ENCODE results near the gene RANBP9. TPM values are rescaled to one million over a fixed set of nuclear protein-coding genes. Genes with fewer than 3 reads are reported as not detected.

Gene RANBP9
- total and polyA plus RNA-seq, 4 donors, result 5.8 to 25.2 (median 14.1) TPM

DNA sequence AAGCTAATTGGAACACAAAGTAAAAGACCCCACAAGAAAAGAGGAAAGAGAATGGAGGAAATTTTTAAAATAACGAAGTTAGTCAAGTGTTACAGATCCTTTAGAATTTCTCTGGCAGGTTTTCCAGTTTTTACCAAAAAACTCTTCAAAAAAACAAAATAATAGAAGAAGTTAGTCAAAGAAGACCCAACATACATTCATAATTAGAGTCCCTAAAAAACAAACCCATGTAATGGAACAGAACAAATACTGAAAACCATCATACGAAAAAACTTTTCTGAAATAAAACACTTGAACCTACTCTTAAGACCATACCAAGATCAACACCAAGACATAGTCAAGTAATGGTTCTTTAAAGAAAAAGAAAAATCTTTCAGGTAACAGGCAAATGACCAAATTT lies 31.6 kb downstream of the RANBP9 start:
- H3K27me3 ChIP-seq (ENCODE audit: control insufficient read depth in 4 of 4, insufficient read depth in 4 of 4, low read length in 3 of 4), result no peaks in the 10 kb centered on the region
- H3K9ac ChIP-seq (ENCODE audit: low read depth in 1 of 2, low read length in 2 of 2), result no peak overlapping the region
- H3K36me3 ChIP-seq (ENCODE audit: control insufficient read depth in 4 of 4, insufficient read depth in 3 of 4, low read depth in 1 of 4, low read length in 3 of 4), result no peaks in the 10 kb centered on the region
- H3K9me3 ChIP-seq (ENCODE audit: control insufficient read depth in 4 of 4, low read length in 3 of 4), result peaks cover 0 to 5% (median 0%) of the 10 kb centered on the region in 4 donors
- peaks cover 0 to 15% (median 3%) of the 10 kb centered on the region in 4 donors for H3K4me1 ChIP-seq (ENCODE audit: control insufficient read depth in 4 of 4, insufficient read depth in 4 of 4, low read length in 3 of 4)
- TF ChIP-seq RXRA (IDR thresholded peaks at IDR 0.05) (no peak), NR2F2 (IDR thresholded peaks at IDR 0.05) (no peak), EGR1 (IDR thresholded peaks at IDR 0.05; ENCODE audit: low read depth in 2 of 2) (no peak), SP1 (IDR thresholded peaks at IDR 0.05) (no peak), CTCF (IDR thresholded peaks at IDR 0.05; ENCODE audit: low read depth, low read length, missing input control) (no peak), MAX (IDR thresholded peaks at IDR 0.05) (no peak), JUND (IDR thresholded peaks at IDR 0.05) (no peak), GABPA (IDR thresholded peaks at IDR 0.05 in 1 of 2, conservative IDR thresholded peaks at IDR 0.05 in 1 of 2) (no peak), FOXA2 (IDR thresholded peaks at IDR 0.05) (no peak), HNF4A (conservative IDR thresholded peaks at IDR 0.05) (no peak), RAD21 (IDR thresholded peaks at IDR 0.05) (no peak), HNF4G (IDR thresholded peaks at IDR 0.05) (no peak), ATF3 (IDR thresholded peaks at IDR 0.05) (no peak), FOXA1 (IDR thresholded peaks at IDR 0.05) (no peak), YY1 (IDR thresholded peaks at IDR 0.05) (no peak), TAF1 (conservative IDR thresholded peaks at IDR 0.05) (no peak)
- TF ChIP-seq, protein P1, sequence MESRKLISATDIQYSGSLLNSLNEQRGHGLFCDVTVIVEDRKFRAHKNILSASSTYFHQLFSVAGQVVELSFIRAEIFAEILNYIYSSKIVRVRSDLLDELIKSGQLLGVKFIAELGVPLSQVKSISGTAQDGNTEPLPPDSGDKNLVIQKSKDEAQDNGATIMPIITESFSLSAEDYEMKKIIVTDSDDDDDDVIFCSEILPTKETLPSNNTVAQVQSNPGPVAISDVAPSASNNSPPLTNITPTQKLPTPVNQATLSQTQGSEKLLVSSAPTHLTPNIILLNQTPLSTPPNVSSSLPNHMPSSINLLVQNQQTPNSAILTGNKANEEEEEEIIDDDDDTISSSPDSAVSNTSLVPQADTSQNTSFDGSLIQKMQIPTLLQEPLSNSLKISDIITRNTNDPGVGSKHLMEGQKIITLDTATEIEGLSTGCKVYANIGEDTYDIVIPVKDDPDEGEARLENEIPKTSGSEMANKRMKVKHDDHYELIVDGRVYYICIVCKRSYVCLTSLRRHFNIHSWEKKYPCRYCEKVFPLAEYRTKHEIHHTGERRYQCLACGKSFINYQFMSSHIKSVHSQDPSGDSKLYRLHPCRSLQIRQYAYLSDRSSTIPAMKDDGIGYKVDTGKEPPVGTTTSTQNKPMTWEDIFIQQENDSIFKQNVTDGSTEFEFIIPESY (IDR thresholded peaks at IDR 0.05), result no peak
- TF ChIP-seq, protein P2, sequence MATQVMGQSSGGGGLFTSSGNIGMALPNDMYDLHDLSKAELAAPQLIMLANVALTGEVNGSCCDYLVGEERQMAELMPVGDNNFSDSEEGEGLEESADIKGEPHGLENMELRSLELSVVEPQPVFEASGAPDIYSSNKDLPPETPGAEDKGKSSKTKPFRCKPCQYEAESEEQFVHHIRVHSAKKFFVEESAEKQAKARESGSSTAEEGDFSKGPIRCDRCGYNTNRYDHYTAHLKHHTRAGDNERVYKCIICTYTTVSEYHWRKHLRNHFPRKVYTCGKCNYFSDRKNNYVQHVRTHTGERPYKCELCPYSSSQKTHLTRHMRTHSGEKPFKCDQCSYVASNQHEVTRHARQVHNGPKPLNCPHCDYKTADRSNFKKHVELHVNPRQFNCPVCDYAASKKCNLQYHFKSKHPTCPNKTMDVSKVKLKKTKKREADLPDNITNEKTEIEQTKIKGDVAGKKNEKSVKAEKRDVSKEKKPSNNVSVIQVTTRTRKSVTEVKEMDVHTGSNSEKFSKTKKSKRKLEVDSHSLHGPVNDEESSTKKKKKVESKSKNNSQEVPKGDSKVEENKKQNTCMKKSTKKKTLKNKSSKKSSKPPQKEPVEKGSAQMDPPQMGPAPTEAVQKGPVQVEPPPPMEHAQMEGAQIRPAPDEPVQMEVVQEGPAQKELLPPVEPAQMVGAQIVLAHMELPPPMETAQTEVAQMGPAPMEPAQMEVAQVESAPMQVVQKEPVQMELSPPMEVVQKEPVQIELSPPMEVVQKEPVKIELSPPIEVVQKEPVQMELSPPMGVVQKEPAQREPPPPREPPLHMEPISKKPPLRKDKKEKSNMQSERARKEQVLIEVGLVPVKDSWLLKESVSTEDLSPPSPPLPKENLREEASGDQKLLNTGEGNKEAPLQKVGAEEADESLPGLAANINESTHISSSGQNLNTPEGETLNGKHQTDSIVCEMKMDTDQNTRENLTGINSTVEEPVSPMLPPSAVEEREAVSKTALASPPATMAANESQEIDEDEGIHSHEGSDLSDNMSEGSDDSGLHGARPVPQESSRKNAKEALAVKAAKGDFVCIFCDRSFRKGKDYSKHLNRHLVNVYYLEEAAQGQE (IDR thresholded peaks at IDR 0.05), result no peak
- H3K27ac ChIP-seq (ENCODE audit: low read depth in 1 of 2, low read length in 2 of 2), result no peak overlapping the region
- no peak overlapping the region for H3K4me3 ChIP-seq (ENCODE audit: low read depth in 1 of 3, low read length in 3 of 3)
- WGBS, result over 99% methylated on average over 2 of the region's 2 CpGs
- DNase-seq (ENCODE audit: low spot score), result no peak

All from liver (tissue), 9 donors.